Trophoblast cell (in vitro differentiated cells and primary cell): ENCODE results near the gene CARD10.
"Not testable (repeated sequence)": the region's sequence is repeated elsewhere in the genome, so short reads cannot be mapped to it uniquely, and the experiment has no call there.

Experiments
- DNase-seq, 2 donors: peaks; one replicate each; pipeline ENCODE4 v3.0.0-alpha.2; 2016
- H2AFZ ChIP-seq: 2 replicates; pipeline ENCODE4 v1.6.1; 2013; ENCODE audit warnings: low read length, moderate library complexity, mild to moderate bottlenecking; ENCODE audit not compliant: insufficient read depth, poor library complexity
- H2AK5ac ChIP-seq: 2 replicates; pipeline ENCODE4 v1.6.1; 2013; ENCODE audit warnings: mild to moderate bottlenecking, low read length
- H2BK120ac ChIP-seq: 2 replicates; pipeline ENCODE4 v1.6.1; 2013; ENCODE audit warnings: low read length, mild to moderate bottlenecking, moderate library complexity; ENCODE audit not compliant: insufficient read depth, poor library complexity
- H2BK12ac ChIP-seq: 2 replicates; pipeline ENCODE4 v1.6.1; 2013; ENCODE audit warnings: mild to moderate bottlenecking, low read length, moderate library complexity
- H2BK5ac ChIP-seq: 2 replicates; pipeline ENCODE4 v1.6.1; 2013; ENCODE audit warnings: low read length, low read depth, moderate library complexity, mild to moderate bottlenecking; ENCODE audit not compliant: poor library complexity
- H3K14ac ChIP-seq: 2 replicates; pipeline ENCODE4 v1.6.1; 2013; ENCODE audit warnings: mild to moderate bottlenecking, low read length
- H3K18ac ChIP-seq: 2 replicates; pipeline ENCODE4 v1.6.1; 2013; ENCODE audit warnings: mild to moderate bottlenecking, low read length
- H3K23ac ChIP-seq: 2 replicates; pipeline ENCODE4 v1.6.1; 2013; ENCODE audit warnings: low read length
- H3K27ac ChIP-seq: 2 replicates; pipeline ENCODE4 v1.5.1; 2013; ENCODE audit warnings: low read depth, mild to moderate bottlenecking, inconsistent platforms, low read length, moderate library complexity
- H3K27me3 ChIP-seq: 2 replicates; pipeline ENCODE4 v1.6.1; 2013; ENCODE audit warnings: inconsistent platforms, mild to moderate bottlenecking, low read length, moderate library complexity; ENCODE audit not compliant: insufficient read depth
- H3K36me3 ChIP-seq, 2 experiments: 1 replicate in 1 of 2; 2 replicates in 1 of 2; pipeline ENCODE4 v1.6.1; 2013; ENCODE audit warnings: low read length in 2 of 2, mild to moderate bottlenecking in 2 of 2, moderate library complexity in 1 of 2; ENCODE audit not compliant: insufficient read depth in 2 of 2, control insufficient read depth in 1 of 2
- H3K4ac ChIP-seq: 2 replicates; pipeline ENCODE4 v1.6.1; 2013; ENCODE audit warnings: low read depth, mild to moderate bottlenecking, low read length, moderate library complexity
- H3K4me1 ChIP-seq, 2 experiments: 1 replicate in 1 of 2; 2 replicates in 1 of 2; pipeline ENCODE4 v1.6.1; 2013; ENCODE audit warnings: low read length in 2 of 2, mild to moderate bottlenecking in 2 of 2, moderate library complexity in 1 of 2; ENCODE audit not compliant: insufficient read depth in 2 of 2, control insufficient read depth in 1 of 2
- H3K4me2 ChIP-seq: 2 replicates; pipeline ENCODE4 v1.6.1; 2013; ENCODE audit warnings: inconsistent platforms, mild to moderate bottlenecking, low read length, moderate library complexity
- H3K4me3 ChIP-seq: 2 replicates; pipeline ENCODE4 v1.5.1; 2013; ENCODE audit warnings: mild to moderate bottlenecking, low read depth, low read length, inconsistent platforms
- H3K79me1 ChIP-seq: one replicate; pipeline ENCODE4 v1.6.1; 2013; ENCODE audit warnings: low read length
- H3K79me2 ChIP-seq: 2 replicates; pipeline ENCODE4 v1.6.1; 2013; ENCODE audit warnings: low read length, mild to moderate bottlenecking; ENCODE audit not compliant: control insufficient read depth, insufficient read depth, poor library complexity
- H3K9ac ChIP-seq: 2 replicates; pipeline ENCODE4 v1.6.1; 2013; ENCODE audit warnings: mild to moderate bottlenecking, low read length
- H3K9me3 ChIP-seq: 2 replicates; pipeline ENCODE4 v1.6.1; 2013; ENCODE audit warnings: low read depth, mild to moderate bottlenecking, control low read depth, inconsistent platforms, low read length; ENCODE audit not compliant: insufficient read depth
- H4K12ac ChIP-seq: 2 replicates; pipeline ENCODE4 v1.6.1; 2013; ENCODE audit warnings: low read depth, mild to moderate bottlenecking, low read length, moderate library complexity
- H4K8ac ChIP-seq: 2 replicates; pipeline ENCODE4 v1.6.1; 2013; ENCODE audit warnings: low read depth, mild to moderate bottlenecking, low read length, moderate library complexity
- H4K91ac ChIP-seq: one replicate; pipeline ENCODE4 v1.6.1; 2013; ENCODE audit warnings: low read depth, mild to moderate bottlenecking, low read length, moderate library complexity
- WGBS: extraction: QIAGEN DNeasy Blood & Tissue Kit; methylation state at CpG from one replicate; pipeline ENCODE4 v1.1.7; 2013; ENCODE audit warnings: missing lambda C conversion rate; ENCODE audit not compliant: insufficient read length, insufficient coverage; ENCODE audit errors: extremely low coverage; 5-methylcytosine and 5-hydroxymethylcytosine counted together

CARD10 gene

DNA sequence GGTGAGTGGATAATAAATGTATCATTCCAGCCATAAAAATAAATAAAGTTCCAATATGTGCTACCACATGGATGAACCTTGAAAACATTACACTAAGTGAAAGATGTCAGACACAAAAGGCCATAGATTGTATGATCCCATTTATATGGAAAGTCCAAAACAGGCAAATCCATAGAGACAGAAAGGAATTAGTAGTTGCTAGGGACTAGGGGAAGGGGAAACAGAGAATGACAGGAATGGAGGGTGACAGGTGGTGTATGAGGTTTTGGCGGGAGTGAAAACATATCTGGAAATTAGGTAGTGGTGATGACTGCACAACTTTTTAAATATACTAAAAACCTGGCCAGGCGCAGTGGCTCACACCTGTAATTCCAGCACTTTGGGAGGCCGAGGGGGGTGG is 15.2 kb upstream of the CARD10 start:
- Histone ChIP-seq H3K4me2 (no peak overlapping the region), H3K36me3 (no peaks in the 10 kb centered on the region), H3K4ac (no peak overlapping the region), H3K4me1 (peaks cover 0 to 3% of the 10 kb centered on the region in 2 experiments), H2BK12ac (no peak overlapping the region), H3K27ac (no peak overlapping the region), H3K27me3 (no peaks in the 10 kb centered on the region), H3K14ac (no peak overlapping the region), H3K79me1 (peaks cover 2% of the 10 kb centered on the region), H3K18ac (no peak overlapping the region), H3K4me3 (no peak overlapping the region), H3K23ac (no peak overlapping the region), H2AK5ac (no peak overlapping the region), H2BK5ac (no peak overlapping the region), H2AFZ (no peak overlapping the region), H4K12ac (no peak overlapping the region), H3K9me3 (no peaks in the 10 kb centered on the region), H4K91ac (no peak overlapping the region), H2BK120ac (no peak overlapping the region), H4K8ac (no peak overlapping the region), H3K79me2 (no peaks in the 10 kb centered on the region), H3K9ac (no peak overlapping the region)
- no CpG with 5 or more reads among the region's 3 CpGs for WGBS
- no peak for DNase-seq

DNA sequence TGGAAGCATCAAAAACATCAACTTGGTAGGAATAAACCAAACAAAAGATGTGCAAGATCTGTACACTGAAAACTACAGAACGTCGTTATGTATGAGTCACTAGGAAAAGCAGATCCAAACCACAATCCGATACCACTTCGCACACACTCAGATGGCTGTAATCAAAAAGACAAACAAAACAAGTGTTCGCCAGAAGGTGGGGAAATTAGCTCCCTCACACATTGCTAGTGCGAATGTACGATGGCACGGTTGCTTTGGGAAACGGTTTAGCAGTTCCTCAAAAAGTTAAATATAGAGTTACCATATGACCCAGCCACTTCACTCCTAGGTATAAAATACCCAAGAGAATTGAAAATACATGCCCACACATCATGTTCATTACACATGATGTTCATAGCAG is 14.8 kb upstream of the CARD10 start:
- peaks cover under 1% of the 10 kb centered on the region for H3K79me1 ChIP-seq
- no peak overlapping the region for H3K18ac ChIP-seq
- no peak overlapping the region for H3K23ac ChIP-seq
- H4K12ac ChIP-seq, result no peak overlapping the region
- no peak overlapping the region for H3K14ac ChIP-seq
- H3K9ac ChIP-seq, result no peak overlapping the region
- no peaks in the 10 kb centered on the region for H3K79me2 ChIP-seq
- H3K9me3 ChIP-seq, result no peaks in the 10 kb centered on the region
- no peak overlapping the region for H2BK120ac ChIP-seq
- no peak overlapping the region for H3K4me2 ChIP-seq
- no peak overlapping the region for H2BK5ac ChIP-seq
- H2AK5ac ChIP-seq, result no peak overlapping the region
- no peak for DNase-seq
- no peak overlapping the region for H3K27ac ChIP-seq
- no peaks in the 10 kb centered on the region for H3K27me3 ChIP-seq
- no peak overlapping the region for H2BK12ac ChIP-seq
- H3K4me1 ChIP-seq, result peaks cover 0 to 1% of the 10 kb centered on the region in 2 experiments
- no peak overlapping the region for H4K91ac ChIP-seq
- no CpG with 5 or more reads among the region's 9 CpGs for WGBS
- no peak overlapping the region for H2AFZ ChIP-seq
- no peak overlapping the region for H3K4me3 ChIP-seq
- H4K8ac ChIP-seq, result no peak overlapping the region
- no peak overlapping the region for H3K4ac ChIP-seq
- no peaks in the 10 kb centered on the region for H3K36me3 ChIP-seq

GRCh38 chr22:37529652-37530345 is 10.6 kb upstream of the CARD10 start:
- Histone ChIP-seq H3K9me3 (no peaks in the 10 kb centered on the region), H3K18ac (no peak overlapping the region), H3K27ac (no peak overlapping the region), H3K27me3 (no peaks in the 10 kb centered on the region), H4K12ac (no peak overlapping the region), H3K36me3 (no peaks in the 10 kb centered on the region), H3K4me1 (peaks cover 6 to 13% of the 10 kb centered on the region in 2 experiments), H2AFZ (no peak overlapping the region), H4K8ac (no peak overlapping the region), H4K91ac (no peak overlapping the region), H2AK5ac (no peak overlapping the region), H3K79me2 (peaks cover 2% of the 10 kb centered on the region), H2BK120ac (no peak overlapping the region), H3K79me1 (peaks cover 5% of the 10 kb centered on the region), H3K4me3 (no peak overlapping the region), H3K4me2 (no peak overlapping the region), H3K23ac (no peak overlapping the region), H3K9ac (no peak overlapping the region), H2BK12ac (no peak overlapping the region), H3K14ac (no peak overlapping the region), H3K4ac (no peak overlapping the region), H2BK5ac (no peak overlapping the region)
- no CpG with 5 or more reads among the region's 2 CpGs for WGBS
- DNase-seq, result no peak

GRCh38 chr22:37527952-37528351 is 8.7 kb upstream of the CARD10 start:
- H3K4ac ChIP-seq, DNase-seq, H2BK120ac ChIP-seq, H3K14ac ChIP-seq, H2AK5ac ChIP-seq, H4K8ac ChIP-seq, H3K4me3 ChIP-seq, H3K79me1 ChIP-seq, H3K79me2 ChIP-seq, H2BK5ac ChIP-seq, H3K9me3 ChIP-seq, H3K27me3 ChIP-seq, H2BK12ac ChIP-seq, H3K9ac ChIP-seq, H3K18ac ChIP-seq, H3K27ac ChIP-seq, H4K12ac ChIP-seq, H3K4me2 ChIP-seq, H4K91ac ChIP-seq, H2AFZ ChIP-seq, H3K23ac ChIP-seq, H3K36me3 ChIP-seq: not testable (repeated sequence)
- no CpG with 5 or more reads among the region's 9 CpGs for WGBS
- peaks cover 8 to 15% of the 10 kb centered on the region in 2 experiments for H3K4me1 ChIP-seq
